ENCODE results near the gene ADAR.

The ADAR gene

DNA sequence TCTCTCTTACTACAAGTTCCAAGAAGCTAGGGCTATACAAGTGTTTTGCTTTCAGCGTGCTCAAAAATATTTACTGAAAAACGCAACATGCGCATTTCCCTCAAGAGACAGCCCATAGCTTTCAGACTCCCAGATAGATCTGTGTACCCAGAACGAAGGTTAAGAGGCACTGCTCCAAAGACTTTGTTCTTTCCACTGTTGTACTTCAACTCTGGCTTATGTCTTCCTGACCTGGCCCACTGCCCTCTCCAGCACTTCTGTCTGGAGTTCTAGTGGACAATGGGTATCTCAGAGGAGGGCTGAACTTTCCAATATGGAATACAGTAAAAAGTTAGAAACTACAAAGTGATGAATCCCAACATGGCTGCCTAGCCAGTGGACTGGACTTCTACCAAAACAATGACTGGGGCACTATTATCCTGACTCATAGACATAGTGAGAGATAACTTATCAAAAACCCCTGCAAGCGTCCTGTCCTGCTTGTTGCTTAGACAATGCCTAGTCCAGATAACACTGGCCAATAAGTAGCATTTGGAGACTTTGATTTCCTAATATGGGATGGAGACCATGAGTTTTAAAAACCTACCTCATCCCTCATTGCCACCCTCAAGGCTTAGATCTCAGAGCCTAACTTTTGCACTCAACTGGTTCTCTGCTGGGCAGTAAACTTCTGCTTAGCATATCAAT lies 8.8 kb upstream of the ADAR start:
- peak; percentile 21 for DNase-seq (ENCODE audit: low read depth)

DNA sequence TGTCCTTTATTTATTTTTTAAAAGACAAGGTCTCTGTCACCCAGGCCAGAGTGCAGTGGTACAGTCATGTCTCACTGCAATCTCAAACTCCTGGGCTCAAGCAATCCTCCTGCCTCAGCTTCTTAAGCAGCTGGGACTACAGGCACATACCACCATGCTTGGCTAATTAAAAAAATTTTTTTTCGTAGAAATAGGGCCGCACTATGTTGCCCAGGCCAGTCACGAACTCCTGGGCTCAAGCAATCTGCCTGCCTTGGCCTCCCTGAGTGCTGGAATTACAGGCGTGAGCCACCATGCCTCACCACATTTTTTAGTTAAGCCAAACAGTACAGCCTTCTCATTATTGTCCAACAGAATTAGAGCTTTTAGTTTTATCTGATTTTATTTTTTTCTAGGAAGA lies 7.4 kb upstream of the ADAR start:
- no peak for DNase-seq (ENCODE audit: low read depth)

DNA sequence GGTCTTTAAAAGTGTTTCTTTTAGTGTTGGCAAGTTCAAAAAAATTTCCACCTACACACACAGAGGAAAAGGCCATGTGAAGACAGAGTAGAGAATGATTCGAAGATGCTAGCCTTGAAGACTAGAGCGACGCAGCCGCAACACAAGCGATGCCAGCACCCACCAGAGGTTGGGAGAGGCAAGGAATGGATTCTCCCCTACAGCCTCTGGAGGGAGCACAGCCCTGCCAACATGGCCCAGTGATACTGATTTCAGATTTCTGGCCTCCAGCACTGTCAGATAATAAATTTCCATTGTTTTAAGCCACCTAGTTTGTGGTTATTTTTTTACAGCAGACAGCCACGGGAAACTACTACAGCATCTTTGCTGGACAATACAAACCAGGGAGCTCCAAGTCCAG lies 6.9 kb upstream of the ADAR start:
- DNase-seq (ENCODE audit: low read depth), result no peak

DNA sequence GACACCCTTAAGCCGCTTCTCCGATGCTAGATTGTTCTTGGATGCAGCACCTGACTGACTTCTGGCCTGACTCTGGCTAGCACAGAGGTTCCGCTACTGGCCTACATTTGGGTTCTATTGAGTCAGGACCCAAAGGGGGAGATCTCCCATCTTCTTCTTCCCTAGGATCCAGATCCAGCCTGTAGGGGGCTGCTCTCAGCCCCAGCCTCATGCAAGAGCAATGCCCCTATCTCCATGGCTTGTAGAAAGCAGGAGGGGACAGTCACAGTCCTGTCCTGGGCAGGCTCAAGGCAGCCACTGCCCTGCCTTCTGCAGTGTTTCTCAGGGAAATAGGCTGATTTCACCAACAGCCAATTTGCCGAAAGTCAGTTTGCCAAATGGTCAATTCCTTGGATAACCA lies 6.3 kb upstream of the ADAR start:
- DNase-seq (ENCODE audit: low read depth), result no peak

DNA sequence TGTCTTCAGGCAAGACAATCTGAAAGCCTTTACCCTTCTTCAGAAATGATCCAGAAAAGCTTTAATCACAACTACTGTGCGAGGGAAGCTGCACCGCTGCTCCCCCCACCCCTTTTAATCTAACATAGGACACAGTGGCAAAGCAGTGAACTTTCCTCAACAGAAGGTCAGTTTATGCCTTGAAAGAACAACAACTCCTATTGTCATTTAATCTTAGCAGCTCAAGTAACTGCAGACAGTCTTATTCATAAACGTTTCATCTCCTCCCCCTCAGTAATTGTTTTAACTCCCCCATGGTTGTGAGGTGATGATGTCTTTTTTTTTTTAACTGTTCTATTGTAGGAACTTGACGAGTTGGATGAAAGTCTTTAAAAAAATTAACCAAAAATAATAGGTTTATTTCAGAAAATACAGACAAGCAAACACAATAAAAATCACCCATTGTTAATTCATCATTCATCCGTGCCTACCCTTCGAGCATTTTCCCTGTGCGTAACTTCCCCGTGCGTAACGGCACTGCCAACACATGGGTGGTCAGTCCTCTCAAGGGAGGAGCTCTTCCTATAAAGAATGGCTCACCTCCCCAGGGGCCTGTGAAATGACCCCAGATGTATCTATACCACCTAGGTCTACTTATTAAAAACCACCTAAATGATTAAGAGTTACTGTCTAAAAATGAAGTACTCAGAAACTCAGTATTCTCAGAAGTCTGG lies 3.3 kb upstream of the ADAR start:
- no peak for DNase-seq (ENCODE audit: low read depth)

DNA sequence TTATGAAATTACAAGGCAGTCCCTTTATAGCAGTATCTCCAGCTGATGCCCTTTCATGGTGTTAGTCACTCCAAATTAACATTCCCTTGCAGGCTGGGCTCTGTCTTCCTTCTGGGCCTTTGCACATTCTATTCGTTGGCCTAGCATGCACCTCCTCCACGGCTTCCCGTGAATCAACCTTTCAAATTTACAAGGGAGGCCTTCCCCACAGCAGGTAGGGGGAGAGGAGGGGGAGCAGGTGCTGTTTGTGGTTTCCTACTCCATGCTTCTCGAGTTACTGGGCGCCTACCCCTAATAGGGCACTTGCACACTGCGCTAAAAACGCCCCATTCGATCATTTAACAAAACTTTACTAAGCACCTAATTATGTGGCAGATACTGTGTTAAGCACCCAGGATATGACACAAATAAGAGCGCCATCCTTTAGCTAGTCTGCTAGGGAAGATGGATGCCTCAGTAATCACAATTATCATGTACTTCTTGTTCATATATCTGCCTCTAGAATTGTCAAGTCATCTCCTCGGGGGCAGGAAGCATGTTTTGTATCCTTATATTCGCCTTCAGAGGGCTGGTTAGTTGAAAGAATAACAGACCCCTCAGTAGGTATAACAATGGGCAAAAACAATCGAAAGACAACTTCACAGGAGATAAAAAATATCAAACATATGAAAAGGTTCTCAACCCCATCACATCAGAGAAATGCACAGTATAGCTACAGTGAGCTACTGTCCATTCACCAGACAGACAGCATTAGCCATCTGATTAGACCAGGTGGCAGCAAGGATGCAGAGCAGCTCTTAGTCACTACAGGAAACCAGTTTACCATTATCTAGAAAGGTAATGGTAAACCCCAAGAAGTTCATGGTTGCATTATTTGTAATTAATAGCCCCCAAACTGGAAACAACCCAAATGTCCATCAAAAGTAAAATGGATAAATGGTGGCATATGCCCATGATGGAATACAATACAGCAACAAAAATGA lies 1.7 kb upstream of the ADAR start:
- DNase-seq (ENCODE audit: low read depth), result no peak

DNA sequence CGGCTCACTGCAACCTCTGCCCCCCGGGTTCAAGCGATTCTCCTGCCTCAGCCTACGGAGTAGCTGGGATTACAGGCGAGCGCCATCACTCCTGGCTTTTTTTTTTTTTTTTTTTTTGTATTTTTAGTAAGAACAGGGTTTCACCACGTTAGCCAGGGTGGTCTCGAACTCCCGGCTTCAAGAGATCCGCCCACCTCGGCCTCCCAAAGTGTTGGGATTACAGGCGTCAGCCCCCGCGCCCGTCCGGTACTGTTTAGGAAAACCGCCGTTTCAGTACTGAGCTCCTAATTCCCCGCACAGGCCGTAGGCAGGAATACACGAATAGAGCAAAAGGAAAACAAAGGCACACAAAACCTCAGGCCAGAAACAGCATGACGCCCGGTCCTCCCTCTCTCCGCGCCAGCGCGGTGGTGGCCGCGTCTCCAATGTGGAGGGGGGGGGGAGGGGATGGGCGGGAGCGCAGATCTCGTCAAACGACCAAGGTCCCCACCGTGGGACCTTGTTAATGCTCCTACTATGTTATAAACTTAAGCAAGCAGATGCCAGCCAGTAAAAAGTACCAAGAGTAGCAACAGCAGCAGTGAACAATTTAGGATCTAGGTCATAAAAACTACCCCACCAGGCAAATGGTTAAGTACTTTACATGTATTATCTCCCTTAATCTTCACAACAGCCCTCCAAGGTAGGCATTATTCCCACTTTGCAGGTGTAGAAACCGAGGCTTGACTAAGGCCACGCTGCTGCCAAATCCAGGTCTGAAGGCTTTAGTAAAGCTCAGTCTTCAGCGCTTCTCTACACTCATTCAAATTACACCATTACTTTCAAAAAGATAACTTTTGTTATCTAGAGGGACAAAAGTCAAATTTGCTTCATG lies 648 bp upstream of the ADAR start:
- DNase-seq (ENCODE audit: low read depth), result peak; percentile 54

DNA sequence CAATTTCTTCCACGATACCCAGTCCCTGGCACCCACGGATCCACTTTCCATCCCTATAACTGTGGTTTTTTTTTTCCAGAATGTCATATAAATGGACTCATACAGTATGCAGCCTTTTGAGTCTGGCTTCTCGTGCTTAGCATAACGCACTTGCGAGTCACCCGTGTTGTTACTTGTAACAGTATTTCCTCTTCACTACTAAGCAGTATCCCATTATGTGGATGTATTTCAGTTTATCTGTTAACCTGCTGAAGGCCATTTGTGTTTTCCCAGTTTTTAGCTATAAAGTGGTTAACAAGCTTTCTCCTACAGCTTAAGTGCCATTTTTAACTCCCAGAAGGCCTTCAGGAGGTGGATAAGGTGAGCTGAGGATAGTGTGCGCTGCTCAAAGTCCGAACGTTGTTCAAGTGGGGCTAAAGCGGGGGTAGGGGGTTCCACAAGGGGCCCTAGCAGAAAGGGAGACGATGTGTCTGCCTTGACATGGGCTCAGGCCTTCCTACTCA lies 829 bp downstream of the ADAR start:
- DNase-seq (ENCODE audit: low read depth), result peak; percentile 65

DNA sequence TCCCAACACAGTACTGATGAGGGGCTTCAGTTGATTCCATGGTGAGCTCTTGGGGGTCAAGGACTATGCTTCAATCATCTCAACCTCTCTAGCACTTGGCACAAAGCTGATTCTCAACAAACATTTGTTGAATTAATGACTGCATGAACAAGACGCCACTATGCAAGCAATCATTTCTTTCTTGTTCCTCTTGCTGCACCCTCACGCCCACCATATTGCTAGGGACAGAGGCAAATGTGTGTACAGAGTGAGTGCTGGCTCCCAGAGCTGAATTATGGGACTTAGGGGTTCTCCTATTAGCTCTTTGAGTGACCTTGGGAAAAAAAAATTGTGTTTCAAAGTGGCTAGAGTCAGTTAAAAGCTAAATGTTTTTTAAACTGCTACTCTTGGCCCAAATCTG lies 2.5 kb downstream of the ADAR start:
- no peak for DNase-seq (ENCODE audit: low read depth)

DNA sequence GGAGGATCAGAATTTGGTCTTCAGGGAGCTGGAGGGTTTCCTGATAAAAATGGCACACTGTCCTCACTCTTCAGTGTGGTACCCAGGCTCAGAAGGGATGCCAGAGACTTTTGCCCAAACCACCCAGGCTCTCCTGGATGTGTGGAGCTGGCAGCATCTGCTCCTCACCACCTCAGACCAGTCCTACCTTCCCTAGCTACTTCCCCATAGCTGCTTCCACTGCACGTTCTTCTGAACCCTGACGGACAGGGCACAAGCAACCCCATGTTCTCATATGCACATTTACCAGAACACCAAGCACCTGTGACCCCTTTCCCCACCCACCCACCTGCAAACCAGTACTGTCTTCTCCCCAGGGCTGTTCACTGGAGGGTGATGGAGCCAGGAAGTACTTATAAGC lies 4.7 kb downstream of the ADAR start:
- no peak for DNase-seq (ENCODE audit: low read depth)

DNA sequence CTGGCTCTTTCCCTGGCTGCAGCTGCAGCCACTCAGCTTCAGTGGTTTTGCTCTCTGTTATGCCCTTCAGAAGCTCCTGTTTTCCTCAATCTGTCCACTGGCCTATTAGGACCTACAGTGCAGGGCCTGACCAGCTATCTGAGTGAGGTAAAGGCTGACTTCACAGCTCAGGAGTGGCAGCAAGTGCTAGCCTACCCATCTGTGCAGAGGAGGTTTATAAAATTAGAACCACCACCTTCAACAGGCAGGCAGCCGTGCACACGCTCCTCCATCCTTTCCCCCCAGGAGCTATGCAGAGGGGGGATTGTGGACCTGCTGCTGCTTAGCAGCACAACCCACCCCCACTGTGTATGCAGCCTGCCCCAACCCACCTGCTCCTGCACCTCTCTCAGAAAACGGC lies 8.3 kb downstream of the ADAR start:
- peak; percentile 49 for DNase-seq (ENCODE audit: low read depth)

DNA sequence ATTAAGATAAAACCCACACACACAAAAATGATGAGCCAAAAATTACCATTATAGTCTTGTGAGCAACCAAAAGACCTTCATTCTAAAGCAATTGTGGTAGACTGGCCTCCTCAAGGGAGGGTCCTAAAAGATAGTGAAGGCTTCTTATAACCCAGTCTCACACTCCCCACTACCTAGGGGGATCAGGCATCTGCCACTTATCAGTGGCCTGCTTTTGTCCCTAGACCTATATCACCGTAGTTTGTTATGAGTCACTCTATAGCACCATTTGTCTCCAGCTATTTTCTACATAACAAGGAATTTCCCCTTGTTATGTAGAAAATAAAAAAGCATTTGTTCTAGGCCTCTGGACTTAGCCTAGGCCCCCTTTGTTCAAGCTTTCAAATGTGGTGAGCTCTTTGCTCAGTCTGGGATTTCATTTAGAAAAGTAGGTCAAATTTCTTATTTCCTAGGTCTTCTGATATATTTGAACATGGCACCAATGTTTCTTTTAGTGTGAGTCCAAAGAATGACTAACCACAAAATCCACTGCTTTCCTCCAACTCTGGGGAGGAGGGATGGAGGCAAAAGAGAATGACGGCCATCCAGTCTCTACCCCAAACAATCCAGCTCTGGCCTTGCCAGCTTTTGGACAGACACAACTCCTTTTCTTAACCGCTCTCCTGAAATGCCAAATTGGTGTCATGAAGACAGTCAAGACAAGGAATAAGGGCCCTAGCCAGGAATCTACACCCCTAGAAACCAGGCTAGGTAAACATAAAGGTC lies 8.9 kb downstream of the ADAR start:
- no peak for DNase-seq (ENCODE audit: low read depth)

DNA sequence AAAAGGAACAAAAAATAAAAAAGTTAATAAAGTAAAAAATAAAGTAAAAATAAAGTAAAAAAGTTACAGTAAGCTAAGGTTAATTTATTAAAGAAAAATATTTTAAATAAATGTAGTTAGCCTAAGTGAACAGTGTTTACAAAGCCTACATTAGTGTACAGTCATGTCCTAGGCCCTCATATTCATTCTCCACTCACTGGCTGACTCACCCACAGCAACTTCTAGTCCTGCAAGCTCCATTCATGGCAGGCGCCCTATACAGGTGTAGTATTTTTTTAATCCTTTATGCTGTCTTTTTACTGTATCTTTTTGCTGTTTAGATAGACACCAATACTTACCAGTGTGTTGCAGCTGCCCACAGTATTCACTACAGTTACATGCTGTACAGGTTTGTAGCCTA lies 12.4 kb downstream of the ADAR start:
- peak; percentile 78 for DNase-seq (ENCODE audit: low read depth)

DNA sequence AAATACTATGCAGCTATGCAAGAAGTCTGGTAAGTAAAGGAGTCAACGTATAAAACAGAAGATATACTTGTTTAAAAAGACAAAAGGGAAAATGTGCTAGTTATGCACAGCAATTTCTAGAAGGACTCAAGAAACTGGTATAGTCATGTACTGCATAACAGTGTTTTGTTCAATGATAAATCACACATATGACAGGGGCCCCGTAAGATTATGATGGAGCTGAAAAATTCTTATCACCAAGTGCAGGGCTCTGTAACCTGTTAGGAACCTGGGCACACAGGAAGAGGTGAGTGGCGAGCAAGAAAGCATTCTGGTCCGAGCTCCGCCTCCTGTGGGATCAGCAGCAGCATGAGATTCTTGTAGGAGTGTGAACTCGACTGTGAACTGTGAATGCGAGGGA lies 13.2 kb downstream of the ADAR start:
- no peak for DNase-seq (ENCODE audit: low read depth)

DNA sequence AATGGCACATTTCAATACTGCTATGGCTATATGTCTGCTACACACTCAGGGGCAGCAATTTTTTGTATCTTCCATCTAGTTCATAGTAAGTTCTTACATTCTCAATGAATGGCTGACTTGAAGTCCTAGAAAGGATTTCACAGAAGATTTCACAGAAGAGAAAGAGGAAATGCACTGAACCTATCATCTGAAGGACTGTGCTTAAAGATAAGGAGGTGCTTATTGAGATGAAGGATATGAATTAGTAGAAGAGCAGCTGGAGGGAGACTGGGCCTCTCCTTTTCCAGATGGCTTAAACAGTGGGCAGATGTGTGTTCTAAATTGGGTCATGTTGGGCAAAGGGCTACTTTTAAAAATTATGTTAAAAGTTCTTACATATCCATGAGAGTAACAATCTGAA lies 14.6 kb downstream of the ADAR start:
- DNase-seq (ENCODE audit: low read depth), result no peak

DNA sequence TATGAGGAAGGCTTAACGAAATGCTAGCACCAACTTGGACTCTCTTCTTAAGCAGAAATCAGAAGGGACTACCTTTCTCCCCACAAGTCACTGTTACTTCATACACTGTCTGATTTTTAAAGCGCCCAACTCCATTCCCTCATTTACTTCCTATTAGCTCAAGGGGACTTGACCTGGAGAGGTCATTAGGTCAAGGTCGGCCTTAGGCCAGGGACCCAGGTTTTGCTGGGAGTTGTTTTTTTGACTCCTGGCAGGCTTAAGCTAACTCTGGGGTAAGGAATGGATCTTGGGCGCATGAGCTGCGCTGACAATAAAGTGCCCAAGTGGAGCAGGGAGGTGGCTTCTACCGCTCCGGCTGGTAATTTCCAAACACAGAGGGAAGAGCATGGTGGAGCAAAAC lies 16.8 kb downstream of the ADAR start:
- no peak for DNase-seq (ENCODE audit: low read depth)

DNA sequence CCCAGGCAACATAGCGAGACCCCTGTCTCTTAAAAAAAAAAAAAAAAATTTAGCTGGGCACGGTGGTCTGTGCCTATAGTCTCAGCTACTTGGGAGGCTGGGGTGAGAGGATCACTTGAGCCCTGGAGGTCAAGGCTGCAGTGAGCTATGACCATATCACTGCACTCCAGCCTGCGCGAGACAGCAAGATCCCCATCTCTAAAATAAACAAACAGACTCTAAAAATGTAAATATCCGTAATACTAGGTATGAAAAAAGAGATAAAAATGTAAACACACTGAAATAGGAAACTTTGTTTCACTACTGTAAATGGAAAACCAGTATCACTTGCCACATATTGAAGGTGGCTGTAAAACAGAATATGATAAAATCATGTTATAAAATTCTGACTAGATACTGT lies 17.2 kb downstream of the ADAR start:
- peak; percentile 31 for DNase-seq (ENCODE audit: low read depth)

DNA sequence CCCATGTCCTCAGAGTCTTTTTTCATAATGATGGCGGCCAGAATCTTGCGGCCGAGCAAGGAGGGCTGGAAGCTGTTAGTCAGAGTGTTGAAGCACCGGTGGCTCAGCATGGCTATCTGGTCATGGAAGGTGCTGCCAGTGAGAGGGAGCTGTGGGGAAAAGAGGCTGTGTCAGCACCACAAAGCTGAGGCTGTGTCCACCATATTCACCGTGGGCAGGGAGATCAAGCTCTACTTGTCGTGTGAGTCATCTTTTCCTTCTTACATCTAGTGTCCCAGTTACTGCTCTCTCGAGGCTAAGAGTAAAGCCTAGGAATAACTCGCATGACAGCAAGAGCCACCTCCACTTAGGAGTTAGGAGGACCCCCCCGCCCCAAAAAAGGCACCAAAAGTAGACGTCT lies 18.2 kb downstream of the ADAR start:
- DNase-seq (ENCODE audit: low read depth), result peak; percentile 68

DNA sequence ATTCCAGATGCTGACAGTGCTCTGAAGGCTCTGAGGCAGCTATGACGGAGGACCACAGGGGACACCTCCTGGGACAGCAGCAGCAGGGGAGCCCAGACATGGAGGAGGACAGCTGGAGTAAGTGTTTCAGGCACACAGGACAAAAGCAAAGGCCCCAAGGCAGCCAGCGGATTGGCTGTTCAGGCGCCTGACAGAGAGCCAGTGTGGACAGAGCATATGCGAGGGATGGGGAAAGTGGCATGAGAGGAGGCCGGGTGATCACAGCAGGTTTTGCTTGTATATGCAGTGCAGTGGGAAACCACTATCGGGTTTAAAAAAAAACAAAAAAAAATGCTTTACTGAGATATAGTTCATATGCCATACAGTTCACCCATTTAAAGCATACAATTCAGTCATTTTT lies 21.3 kb downstream of the ADAR start:
- DNase-seq (ENCODE audit: low read depth), result no peak

DNA sequence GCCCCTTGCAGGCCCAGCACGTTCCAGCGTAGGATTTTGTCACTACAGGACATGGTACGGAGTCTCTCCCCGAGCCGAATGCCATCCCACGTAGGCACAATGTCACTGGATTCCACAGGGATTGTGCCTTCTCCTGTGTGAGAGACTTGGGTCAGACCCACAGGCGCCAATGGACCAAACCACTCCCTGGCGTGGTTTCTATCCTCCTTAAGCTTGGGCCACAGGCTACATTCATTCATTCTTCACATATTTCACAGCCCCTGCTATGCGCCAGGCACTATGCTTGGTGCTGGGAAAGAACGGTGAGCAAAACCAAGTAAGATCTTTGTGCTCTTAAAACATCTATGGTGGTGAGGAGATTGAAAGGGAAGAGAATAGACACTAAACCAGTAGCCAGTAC lies 21.8 kb downstream of the ADAR start:
- DNase-seq (ENCODE audit: low read depth), result no peak

Measured in iris pigment epithelial cell (primary cell).